ENCODE data around the gene RNGTT.
"Not testable (repeated sequence)": the region's sequence is repeated elsewhere in the genome, so short reads cannot be mapped to it uniquely, and the experiment has no call there.

The RNGTT gene

DNA sequence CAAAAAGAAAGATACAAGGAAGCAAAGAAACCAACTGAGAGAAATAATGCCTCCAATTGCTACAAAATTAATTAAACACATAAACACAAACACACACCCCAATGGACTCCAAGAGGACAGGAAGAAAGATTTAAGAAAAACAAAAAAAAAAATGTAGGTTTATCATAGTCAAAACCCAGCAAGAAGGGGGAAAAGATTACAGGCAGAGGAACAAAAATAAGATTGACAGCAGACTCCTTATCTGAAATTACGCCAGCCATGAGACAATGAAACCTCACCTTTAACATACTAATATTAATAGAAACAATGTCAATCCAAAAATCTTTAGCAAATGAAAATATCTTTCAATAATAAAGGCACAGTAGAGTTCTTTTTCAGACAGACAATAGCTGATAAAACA is 155.8 kb downstream of the RNGTT start:
- DNase-seq: no peak

DNA sequence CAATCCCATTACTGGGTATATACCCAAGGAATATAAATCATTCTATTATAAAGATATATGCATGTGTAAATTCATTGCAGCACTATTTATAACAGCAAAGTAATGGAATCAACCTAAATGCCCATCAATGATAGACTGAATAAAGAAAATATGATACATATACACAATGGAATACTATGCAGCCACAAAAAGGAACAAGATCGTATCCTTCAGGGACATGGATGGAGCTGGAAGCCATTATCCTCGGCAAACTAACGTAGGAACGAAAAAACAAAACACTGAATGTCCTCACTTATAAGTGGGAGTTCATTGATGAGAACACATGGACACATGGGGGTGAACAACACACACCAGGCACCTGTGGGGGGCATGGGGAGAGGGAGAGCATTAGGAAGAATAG is 156.7 kb downstream of the RNGTT start:
- DNase-seq: no peak

DNA sequence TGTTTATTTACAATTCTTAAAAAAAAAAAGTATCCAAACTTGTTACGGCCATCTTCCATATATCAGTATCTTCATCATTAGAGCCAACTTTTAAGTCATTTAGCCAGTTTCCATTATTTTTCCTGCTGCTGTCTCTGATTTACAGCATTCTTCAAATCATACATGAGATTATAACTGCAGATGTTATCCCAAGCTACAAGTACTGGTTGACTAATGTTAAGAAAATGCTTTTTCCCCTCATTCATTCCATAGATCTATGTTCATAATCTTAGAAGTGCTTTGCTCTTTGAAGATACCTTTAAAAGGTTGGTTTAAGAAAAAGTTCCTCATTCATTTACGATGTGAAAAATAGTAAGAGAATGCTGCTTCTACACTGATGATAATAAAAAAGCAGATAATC is 158.7 kb downstream of the RNGTT start:
- DNase-seq: no peak

DNA sequence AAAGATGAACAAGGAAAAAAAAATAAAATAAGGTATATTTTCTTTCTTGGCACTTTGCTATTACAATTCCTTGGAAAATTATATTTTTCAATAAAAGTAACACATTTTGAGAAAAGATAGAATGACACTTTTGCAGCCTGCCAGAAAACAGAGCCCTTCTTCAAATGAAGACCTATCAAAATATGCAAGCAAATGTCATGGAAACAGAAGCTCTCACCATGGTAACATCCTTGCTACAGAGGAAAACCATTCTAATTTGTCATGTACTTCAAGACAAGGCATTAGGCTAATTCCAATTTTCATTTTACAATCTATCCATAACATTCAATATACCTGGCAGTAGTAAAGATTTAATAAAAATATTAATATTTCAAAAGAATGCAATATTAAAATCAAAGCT is 177.9 kb downstream of the RNGTT start:
- DNase-seq: no peak

DNA sequence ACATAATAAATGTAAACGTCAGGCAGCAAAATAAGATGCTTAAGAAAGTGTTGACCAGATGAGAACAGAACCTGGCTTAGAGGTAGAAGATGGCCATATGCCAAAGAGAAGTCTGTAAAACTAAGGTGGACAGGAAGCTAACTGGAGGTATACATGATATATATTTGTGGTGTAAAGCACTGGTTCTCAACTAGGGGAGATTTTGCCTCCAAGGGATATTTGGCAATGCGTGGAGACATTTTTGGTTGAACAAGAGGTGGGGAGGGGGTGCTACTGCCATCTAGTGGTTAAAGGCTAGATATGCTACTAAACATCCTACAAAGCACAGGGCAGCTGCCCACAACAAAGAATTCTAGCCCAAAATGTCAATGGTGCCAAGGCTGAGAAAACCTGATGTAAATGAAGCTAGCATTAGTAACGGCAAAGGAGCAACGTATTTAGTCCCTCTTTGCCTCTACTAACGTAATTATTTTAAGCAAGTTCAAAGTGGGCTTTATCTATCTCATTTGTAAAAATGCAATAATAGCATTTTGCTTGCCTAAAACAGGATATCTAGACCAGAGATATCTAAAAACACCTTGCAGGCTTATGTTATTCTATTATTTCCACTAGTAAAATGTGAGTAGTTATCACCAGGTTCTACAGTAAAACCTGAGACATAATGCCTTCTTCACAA is 182.6 kb downstream of the RNGTT start:
- DNase-seq: peak in 4 of 5 experiments; percentile 6 to 69 (median 26)

DNA sequence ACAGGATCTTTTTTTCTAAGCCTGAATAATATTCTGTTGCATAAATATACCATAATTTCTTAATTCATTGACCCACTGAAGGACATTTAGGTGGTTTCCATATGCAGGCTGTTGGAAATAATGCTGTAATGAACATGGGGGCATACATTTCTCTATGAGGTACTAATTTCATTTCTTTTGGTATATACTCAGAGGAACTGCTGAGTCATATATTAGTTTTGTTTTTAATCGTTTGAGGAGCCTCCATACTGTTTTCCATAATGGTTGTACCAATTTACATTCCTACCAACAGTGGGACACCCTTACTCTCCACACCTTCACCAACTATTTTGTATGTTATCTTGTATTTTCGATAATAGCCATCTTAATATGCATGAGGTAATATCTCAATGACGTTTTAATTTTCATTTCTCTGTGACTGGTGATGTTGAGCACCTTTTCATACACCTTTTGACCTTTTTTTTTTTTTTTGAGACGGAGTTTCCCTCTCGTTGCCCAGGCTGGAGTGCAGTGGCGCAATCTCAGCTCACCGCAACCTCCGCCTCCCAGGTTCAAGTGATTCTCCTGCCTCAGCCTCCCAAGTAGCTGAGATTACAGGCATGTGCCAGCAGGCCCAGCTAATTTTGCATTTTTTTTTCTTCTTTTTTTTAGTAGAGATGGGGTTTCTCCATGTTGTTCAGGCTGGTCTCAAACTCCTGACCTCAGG is 187.4 kb downstream of the RNGTT start:
- DNase-seq: peak in 1 of 5 experiments; percentile 13

DNA sequence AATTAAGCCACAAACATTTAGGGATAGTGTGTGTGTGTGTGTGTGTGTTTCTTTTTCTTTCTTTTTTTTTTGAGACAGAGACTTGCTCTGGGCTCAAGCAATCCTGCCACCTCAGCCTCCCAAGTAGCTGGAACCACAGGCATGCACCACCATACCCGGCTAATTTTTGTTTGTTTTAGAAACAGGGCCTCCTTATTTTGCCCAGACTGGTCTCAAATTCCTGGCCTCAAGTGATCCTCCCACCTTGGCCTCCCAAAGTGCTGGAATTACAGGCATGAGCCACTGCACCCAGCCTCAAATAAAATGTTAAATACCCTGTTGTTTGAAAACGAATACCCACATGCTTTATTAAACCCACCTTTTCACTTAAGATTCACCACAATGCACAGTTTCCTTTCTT is 195.3 kb downstream of the RNGTT start:
- not testable (repeated sequence) for DNase-seq

DNA sequence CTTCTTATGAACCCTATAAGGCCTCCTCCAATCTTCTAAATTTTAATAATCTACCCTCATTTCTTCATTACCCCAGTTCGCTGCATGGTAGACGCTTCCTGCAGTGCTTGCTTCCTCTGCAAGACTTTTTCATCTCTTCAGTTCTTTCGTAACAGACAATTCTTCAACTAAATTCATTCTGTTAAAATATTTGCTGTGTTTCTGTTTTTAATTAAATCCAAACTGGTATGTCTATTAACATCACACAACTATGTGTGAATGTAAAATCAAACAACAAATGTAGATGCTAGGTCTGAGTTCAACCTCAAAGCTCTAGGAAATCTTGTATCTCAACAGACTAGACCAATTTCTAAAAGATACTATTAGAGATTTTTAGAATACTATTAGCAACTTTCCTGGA is 199.3 kb downstream of the RNGTT start:
- DNase-seq: no peak

DNA sequence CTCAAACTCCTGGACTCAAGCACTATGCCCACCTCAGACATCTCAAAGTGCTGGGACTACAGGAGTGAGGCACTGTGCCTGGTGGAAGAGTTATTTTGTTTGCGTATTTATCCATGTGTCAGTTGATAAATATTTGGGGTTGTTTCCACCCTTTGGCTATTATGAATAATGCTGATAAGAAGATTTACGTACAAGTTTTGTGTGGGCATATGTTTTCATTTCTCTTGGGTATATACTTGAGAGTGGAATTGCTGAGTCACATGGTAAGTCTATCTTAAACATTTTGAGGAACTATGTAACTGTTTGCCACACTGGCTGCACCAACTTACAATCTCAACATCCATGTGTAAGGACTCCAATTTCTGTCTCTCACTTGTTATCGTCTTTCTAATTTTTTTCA is 200.3 kb downstream of the RNGTT start:
- no peak for DNase-seq

DNA sequence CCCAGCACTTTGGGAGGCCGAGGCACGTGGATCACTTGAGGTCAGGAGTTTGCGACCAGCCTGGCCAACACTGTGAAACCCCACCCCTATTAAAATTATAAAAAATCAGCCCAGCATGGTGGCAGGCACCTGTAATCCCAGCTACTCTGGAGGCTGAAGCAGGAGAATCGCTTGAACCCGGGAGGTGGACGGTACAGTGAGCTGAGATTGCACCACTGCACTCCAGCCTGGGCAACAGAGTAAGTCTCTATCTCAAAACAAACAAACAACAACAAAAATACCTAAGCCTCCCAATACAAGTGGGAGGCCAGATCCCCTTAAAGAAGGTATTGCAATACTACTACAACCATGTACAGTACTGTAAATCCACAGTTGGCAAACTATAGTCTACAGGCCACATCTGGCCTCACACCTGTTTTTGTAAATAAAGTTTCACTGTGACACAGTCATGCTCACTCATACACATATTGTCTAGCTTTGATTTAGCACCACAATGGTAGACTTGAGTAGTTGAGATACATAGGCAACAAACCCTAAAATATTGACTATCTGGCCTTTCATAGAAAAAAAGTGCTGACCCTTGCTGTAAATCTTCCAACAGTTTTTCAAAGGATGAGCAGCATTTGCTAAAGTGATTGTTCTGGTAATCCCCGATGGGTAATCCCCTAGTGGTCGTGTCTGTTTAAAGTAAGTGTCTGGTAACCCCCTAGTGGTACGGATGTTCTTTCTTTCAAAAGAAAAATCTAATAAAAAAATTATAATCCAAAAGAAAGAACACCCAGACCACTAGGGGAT is 202.0 kb downstream of the RNGTT start:
- DNase-seq: peak in 1 of 5 experiments; percentile 33

DNA sequence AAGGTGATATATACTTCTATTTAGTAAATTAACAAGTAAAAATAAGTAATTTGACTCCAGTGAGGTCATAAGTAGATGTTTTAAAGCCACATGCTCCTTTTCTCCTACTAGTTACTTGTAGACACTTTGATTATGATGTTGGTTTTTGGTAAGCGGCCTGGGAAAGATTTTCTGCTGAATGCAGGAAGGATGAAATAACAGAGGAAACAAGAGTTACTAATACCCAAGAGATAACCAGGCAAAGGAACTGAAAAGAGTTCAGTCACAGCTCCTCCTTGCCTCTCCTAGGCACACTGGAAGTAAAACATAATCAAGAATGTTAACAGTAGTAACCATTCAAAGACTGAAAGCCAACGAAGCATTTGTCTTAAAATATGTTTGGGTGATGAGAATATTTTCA is 203.3 kb downstream of the RNGTT start:
- no peak for DNase-seq

DNA sequence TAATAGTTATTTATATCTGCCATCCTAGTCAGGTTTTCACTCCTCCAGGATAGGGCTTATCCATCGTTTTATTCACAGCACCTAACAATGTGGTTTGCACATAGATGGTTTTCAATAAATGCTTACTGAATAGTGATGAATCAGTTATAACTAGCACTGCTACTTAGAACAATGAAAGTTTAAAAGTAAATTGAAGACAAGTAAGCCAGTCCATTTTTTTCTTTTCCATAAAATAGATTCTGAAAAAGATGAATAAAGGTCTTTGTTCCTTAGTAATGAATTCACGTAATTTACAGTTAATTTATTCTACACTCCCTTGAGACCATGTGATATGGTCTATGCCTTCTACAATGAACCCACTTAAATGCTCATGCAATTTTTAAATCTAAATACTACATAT is 212.5 kb downstream of the RNGTT start:
- no peak for DNase-seq

DNA sequence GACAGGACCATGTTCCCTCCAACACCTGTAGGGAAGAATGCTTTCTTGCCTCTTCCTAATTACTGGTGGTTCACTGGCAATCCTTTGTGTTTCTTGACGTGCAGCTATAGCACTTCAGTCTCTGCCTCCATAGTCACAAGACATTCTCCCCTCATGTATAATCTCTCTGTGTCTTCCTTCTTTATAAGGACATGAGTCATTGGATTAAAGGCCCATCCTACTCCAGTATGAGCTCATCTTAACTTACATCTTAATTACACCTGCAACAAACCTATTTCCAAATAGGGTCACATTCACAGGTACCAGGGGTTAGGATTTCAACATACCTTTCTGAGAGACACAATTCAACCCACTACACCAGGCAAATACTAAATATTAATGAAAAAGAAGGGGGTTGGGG is 213.6 kb downstream of the RNGTT start:
- no peak for DNase-seq

DNA sequence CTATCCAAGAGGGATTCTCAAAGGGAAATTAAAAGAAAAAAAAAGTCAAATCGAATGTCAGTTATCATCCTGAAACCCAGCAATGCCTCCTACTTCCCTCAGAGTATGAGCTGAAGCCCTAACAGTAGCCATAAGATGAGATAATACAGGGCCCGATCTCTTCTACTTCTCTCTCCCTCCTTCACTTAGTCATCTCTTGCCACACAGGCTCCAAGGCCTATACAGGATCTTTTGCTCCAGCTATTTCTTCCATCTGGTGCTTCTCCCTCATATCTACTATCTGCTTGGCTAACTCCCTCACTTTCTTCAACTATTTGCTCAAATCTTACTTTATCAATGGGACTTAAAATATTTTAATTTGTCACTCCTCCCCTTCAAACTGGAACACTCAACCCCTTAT is 215.3 kb downstream of the RNGTT start:
- DNase-seq: no peak

DNA sequence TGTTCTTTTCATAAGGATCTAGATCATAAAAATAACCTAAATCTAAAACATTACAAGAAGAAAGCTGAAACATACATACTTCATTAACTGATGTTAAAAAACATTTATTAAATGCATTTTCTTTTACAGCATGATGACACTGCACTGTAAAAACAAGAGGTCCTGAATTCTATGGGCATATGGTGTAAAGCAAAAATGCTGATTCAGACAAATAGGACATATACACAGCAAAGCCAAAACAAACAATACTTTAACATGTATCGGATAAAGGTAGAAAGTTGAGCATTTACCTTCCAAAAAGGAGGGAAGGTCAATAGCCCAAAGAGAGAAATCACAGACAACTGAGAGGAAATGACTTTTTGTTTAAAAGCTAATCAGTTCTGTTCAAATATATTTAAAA is 221.5 kb downstream of the RNGTT start:
- no peak for DNase-seq

DNA sequence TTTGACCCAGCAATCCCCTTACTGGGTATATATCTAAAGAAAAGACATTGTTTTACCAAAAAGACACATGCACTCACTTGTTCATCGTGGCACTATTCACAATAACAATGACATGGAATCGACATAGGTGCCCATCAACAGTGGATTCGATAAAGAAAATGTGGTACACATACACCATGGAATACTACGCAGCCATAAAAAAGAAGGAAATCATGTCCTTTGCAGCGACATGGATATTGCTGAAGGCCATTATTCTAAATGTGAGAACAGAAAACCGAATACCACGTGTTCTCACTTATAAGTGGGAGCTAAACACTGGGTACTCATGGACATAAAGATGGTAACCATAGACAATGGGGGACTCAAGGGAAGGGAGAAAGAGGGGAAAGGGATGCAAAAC is 222.3 kb downstream of the RNGTT start:
- DNase-seq: no peak

DNA sequence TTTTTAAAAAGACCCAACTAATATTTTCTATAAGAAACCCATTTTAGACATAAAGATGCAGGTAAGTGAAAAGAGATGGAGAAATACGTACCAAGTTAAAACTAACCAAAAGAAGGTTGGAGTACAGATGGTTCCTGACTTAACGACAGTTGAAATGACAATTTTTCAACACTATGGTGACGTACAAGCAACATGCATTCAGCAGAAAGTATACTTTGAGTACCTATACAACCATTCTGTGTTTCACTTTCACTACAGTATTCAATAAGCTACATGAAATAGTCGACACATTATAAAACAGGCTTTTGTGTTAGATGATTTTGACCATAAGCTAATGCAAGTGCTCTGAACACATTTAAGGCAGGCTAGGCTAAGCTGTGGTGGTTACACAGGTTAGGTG is 228.9 kb downstream of the RNGTT start:
- DNase-seq: peak in 1 of 5 experiments; percentile 23

DNA sequence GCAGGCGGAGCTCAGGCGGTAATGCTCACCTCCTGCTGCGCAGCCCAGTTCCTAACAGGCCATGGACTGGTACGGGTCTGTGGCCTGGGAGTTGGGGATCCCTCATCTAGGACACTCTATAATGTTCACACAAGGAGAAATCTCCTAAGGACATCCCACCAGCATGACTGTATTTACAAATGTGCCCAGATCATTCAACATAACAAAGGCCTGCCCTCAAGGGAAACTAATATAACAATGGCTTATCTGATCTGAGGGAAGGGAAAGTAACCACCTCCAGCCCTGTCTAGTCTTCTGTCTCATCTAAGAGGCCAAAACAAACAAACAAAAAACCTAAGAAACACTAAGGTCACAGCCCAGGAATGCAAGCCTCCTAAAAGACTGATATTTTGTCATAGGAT is 232.8 kb downstream of the RNGTT start:
- DNase-seq: no peak

DNA sequence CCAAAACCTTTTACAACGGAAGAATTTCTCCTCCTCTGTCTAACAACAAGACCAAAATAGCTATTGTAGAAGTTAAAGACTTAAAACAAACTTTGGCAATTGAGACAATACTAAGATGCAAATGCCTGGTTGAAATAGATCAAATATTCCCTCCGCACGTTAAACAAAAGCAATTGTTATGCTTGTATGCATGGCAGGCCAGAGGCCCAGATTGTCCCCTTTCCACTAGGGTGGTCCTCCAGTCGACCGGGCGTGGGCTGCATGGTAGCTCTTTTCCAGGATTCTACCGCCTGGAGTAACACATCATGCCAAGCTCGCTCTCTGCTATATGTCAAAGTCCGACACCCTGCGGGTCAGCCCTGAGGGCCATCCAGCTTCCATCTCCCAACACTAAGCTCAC is 234.7 kb downstream of the RNGTT start:
- DNase-seq: no peak

DNA sequence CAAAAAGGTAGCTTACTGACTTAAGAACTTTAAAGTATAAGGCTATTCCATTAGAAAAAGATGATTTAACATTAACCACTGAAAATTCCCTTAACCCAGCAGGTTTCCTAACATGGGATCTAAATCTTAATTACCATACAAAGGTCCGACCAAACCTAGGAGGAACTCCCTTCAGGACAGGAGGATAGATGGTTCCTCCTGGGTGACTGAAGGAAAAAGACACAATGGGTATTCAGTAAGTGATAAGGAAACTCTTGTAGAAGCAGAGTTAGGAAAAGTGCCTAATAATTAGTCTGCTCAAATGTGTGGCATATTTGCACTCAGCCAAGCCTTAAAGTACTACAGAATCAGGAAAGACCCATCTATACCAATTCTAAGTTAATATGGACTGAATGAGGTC is 237.0 kb downstream of the RNGTT start:
- not testable (repeated sequence) for DNase-seq

DNA sequence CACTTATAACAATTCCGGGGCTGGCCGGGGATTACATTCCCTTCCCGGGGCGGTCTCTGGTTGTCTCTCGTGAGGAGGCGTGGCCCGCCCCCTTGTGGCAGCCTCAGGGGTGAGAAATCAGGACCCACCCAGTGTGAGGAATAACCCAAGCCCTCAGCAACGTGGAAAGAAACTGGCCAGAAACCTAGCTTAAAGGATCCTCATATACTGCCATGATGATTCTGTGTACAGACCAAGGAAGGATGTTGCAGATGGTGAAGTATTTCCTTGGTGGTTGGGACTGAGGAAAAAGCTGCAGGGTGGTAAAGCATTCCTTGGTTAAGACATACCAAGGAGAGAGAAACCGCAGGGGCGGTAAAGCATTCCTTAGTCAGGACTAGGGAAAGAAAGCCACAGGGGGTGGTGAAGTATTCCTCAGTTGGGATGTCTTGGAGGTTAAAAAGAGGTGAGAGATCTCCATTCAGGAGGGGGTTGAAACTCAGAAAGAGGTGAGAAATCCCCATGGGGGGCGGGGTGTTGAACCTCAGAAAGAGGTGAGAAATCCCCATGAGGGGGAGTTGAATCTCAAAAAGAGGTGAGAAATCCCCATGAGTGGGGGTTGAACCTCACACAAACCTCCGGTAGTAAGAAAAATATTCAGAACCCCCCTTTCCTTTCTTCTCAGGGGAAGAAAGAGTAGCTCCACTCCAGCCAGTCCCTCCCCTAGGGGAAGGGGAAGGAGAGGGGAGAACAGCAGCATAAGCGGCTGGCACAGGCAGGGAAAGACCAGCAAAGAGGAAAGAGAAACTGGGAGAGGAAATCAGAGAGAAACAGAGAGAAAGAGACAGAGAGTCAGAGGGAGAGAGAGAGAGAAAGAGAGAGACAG is 238.1 kb downstream of the RNGTT start:
- no peak for DNase-seq

DNA sequence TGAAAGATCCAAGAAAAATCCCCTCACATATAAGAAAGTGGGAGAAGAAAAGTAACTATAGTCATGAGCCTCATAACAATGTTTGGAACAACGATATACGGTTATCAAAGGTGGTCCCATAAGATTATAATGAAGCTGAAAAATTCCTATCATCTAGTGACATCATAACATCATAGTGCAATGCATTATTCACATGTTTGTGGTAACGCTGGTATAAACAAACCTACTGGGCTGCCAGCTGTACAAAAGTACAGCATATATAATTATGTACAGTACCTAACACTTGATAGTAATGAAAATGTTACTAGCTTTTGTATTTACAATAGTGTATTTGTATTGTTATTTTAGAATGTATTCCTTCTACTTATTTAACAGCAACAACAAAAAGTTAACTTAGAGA is 240.7 kb downstream of the RNGTT start:
- DNase-seq: no peak

DNA sequence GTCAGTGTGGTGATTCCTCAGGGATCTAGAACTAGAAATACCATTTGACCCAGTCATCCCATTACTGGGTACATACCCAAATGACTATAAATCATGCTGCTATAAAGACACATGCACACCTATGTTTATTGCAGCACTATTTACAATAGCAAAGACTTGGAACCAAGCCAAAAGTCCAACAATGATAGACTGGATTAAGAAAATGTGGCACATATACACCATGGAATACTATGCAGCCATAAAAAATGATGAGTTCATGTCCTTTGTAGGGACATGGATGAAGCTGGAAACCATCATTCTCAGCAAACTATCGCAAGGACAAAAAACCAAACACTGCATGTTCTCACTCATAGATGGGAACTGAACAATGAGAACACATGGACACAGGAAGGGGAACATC is 247.0 kb downstream of the RNGTT start:
- DNase-seq: not testable (repeated sequence)

Measured in T-helper 2 cell (primary cell).